Measurements from ENCODE around the gene HTN1.
"Not testable (repeated sequence)": the region's sequence is repeated elsewhere in the genome, so short reads cannot be mapped to it uniquely, and the experiment has no call there.

HTN1 gene

DNA sequence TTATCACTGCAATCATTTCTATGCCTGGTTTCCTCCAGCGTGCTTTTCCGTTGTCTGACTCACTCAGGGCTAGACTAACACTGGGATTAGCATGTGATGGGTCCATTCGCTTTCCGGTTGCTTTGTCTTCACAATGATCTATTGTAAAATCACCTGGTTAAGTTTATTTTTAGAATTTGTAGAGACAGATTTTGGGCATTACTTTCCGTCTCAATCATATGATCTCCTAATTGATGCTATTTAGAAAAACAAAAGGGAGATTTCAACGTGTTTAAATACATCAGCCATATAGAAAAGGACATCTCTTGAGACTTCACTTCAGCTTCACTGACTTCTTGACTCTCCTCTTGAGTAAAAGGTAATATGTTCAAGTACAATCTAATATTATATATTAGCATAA lies at the start of gene HTN1:
HTN1 (plus strand) TSS at position 301 of the 400 bp plus-strand sequence. CDS start 2,639 bp downstream, outside the sequence.
- DNase-seq (ENCODE audit: extremely low read depth in 1 of 2, low read depth in 1 of 2), result not testable (repeated sequence)

DNA sequence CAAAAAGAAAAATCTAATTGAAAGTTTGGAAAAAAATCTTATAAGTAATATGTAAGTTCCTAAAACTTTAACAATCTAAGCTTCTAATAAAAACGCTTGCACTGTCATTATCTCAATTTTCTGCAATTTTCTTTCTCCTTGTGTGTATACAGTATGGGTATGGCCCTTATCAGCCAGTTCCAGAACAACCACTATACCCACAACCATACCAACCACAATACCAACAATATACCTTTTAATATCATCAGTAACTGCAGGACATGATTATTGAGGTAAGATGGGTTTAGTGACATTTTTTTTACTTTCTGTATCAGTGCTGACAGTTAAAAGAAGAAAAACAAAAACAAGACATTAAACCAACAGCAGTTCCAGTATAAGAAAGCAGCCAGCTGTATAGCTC lies 49.5 kb upstream of the HTN1 start:
- no peak for DNase-seq (ENCODE audit: extremely low read depth in 1 of 2, low read depth in 1 of 2)

DNA sequence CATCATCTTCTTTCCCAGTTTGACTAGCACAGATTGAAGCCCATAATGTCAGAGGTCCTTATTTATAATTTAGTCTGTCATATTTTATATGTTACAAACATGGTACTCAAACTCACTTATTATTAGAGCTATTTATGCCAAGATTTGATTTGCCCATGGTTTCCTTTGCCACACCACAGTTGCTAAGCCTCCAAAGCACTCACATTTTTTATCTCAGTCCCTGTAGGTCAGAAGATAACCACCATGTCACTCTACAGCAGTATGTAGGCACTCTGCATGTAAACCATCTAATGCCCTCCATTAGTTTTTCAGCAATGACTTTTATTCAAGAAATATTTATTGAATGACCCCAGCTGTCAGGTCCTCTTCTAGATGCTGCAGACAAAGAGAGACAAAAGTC lies 47.7 kb upstream of the HTN1 start:
- DNase-seq (ENCODE audit: extremely low read depth in 1 of 2, low read depth in 1 of 2), result no peak

DNA sequence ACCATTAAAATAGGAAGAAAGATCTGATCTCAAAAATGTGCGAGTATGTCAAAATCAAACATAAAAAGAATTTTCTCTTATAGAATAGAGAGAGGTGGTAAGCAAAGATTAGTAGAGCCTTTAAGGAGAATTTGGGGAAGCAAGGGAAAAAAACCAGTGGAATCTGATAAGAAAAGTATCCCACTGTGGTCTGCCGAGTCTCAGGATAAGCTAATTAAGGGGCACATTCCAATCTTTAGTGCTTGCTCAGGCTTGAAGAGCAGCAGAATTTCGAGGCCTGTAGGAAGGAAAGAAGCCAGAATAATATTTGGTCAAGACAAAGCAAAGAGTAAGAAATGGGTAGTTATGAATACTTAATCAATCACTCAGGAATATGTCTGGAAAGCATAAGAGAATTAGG lies 41.5 kb upstream of the HTN1 start:
- no peak for DNase-seq (ENCODE audit: extremely low read depth in 1 of 2, low read depth in 1 of 2)

DNA sequence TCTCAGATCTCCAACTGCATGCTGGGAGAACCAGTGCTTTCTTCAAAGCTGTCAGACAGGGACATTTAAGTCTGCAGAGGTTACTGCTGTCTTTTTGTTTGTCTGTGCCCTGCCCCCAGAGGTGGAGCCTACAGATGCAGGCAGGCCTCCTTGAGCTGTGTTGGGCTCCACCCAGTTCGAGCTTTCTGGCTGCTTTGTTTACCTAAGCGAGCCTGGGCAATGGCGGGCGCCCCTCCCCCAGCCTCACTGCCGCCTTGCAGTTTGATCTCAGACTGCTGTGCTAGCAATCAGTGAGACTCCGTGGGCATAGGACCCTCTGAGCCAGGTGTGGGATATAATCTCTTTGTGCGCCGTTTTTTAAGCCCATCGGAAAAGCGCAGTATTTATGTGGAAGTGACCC lies 31.2 kb upstream of the HTN1 start:
- not testable (repeated sequence) for DNase-seq (ENCODE audit: extremely low read depth in 1 of 2, low read depth in 1 of 2)

DNA sequence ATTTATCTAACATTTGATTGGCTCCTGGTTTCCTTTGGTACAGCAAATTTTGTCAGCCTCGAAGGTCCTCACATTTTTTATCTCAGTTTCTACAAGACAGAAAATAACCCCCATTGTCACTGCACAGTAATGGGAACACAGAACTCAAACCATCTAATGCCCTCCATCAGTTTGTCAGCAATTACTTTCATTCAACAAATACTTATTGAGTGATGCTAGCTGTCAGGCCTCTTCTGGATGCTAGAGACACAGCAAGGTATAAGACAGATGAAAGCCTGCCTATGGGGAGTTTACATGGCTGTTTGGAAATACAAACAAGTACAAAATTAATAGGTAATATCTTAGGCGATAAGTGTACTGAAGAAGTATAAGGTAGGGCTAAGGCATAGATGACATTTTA lies 27.0 kb upstream of the HTN1 start:
- no peak for DNase-seq (ENCODE audit: extremely low read depth in 1 of 2, low read depth in 1 of 2)

DNA sequence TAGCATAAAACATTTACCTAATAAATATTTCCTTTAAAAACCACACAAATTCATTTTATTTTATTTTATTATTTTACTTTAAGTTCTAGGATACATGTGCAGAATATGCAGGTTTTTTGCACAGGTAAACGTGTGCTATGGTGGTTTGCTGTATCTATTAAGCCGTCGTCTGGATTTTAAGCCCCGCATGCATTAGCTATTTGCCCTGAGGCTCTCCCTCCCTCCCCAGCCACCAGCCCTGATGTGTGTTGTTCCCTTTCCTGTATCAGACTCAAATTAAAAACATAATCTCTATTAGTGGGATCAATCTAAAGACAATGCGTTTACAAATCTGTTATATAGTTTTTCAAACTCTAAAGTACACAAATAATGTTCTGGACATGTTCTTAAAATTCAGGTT lies 23.2 kb upstream of the HTN1 start:
- DNase-seq (ENCODE audit: extremely low read depth in 1 of 2, low read depth in 1 of 2), result no peak

DNA sequence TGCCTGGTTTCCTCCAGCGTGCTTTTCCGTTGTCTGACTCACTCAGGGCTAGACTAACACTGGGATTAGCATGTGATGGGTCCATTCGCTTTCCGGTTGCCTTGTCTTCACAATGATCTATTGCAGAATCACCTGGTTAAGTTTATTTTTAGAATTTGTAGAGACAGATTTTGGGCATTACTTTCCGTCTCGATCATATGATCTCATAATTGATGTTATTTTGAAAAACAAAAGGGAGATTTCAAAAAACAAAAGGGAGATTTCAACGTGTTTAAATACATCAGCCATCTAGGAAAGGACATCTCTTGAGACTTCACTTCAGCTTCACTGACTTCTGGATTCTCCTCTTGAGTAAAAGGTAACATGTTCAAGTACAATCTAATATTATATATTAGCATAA lies 22.1 kb upstream of the HTN1 start, which contains the start of gene HTN3:
HTN3 (plus strand) TSS at position 301 of the 400 bp plus-strand sequence. CDS start 2,282 bp downstream, outside the sequence.
- not testable (repeated sequence) for DNase-seq (ENCODE audit: extremely low read depth in 1 of 2, low read depth in 1 of 2)

DNA sequence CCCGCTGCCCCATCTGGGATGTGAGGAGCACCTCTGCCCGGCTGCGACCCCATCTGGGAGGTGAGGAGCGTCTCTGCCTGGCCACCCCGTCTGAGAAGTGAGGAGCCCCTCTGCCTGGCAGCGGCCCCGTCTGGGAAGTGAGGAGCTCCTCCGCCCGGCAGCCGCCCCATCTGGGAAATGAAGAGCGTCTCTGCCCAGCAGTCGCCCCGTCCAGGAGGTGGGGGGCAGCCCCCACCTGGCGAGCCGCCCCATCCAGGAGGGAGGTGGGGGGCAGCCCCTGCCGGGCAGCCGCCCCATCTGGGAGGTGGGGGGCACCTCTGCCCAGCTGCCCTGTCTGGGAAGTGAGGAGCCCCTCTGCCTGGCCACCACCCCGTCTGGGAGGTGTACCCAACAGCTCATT lies 12.7 kb upstream of the HTN1 start:
- not testable (repeated sequence) for DNase-seq (ENCODE audit: extremely low read depth in 1 of 2, low read depth in 1 of 2)

DNA sequence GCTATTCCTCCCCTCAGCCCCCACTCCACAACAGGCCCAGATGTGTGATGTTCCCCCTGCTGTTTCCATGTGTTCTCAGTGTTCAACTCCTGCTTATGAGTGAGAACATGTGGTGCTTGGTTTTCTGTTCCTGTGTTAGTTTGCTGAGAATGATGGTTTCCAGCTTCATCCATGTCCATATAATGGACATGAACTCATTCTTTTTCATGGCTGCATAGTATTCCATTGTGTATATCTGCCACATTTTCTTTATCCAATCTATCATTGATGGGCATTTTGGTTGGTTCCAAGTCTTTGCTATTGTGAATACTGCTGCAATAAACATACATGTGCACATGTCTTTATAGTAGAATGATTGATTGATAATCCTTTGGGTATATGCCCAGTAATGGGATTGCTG lies 10.3 kb upstream of the HTN1 start:
- not testable (repeated sequence) for DNase-seq (ENCODE audit: extremely low read depth in 1 of 2, low read depth in 1 of 2)

DNA sequence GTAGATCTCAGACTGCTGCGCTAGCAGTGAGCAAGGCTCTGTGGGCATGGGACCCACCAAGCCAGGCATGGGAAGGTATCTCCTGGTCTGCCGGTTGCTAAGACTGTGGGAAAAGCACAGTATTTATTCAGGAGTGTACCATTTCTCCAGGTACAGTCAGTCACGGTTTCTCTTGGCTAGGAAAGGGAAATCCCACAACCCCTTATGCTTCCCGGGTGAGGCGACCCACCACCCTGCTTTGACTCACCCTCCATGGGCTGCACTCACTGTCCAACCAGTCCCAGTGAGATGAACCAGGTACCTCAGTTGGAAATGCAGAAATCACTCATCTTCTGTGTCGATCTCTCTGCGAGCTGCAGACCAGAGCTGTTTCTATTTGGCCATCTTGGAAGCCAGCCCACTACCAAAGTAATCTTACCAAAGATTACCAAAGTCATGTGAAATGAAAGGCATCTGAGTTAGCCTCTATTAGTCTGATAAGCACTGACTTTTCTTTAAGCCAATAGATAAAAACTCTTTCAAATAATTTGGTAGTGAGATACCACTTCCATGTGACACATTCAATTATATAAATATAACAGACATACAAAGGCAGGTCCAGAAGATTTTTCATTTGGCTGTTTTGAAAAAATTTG lies 8.5 kb upstream of the HTN1 start:
- DNase-seq (ENCODE audit: extremely low read depth in 1 of 2, low read depth in 1 of 2), result no peak

DNA sequence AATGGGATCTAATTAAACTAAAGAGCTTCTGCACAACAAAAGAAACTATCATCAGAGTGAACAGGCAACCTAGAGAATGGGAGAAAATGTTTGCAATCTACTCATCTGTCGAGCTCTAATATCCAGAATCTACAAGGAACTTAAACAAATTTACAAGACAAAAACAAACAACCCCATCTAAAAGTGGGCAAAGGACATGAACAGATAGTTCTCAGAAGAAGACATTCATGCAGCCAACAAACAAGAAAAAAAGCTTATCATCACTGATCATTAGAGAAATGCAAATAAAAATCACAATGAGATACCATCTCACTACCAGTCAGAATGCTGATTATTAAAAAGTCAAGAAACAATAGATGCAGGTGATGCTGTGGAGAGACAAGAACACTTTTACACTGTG lies 6.3 kb downstream of the HTN1 start:
- not testable (repeated sequence) for DNase-seq (ENCODE audit: extremely low read depth in 1 of 2, low read depth in 1 of 2)

DNA sequence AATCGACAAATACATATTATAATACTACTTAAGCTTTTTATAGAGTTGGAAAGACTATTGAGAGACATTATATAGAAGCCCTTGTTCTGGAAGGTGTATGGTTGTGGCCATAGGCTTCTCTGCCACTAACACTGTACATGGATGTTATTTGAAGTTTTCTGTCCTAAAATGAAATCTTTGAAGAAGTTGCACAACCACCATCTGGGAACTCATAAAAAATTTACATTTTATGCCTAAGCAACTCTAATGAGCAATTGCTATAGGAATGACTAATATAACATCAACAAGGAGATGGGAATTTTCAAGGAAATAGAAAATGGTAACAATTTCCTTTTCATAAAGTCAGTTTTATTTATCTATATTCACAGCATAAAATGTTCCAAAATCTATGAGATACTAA lies 7.4 kb downstream of the HTN1 start:
- no peak for DNase-seq (ENCODE audit: extremely low read depth in 1 of 2, low read depth in 1 of 2)

DNA sequence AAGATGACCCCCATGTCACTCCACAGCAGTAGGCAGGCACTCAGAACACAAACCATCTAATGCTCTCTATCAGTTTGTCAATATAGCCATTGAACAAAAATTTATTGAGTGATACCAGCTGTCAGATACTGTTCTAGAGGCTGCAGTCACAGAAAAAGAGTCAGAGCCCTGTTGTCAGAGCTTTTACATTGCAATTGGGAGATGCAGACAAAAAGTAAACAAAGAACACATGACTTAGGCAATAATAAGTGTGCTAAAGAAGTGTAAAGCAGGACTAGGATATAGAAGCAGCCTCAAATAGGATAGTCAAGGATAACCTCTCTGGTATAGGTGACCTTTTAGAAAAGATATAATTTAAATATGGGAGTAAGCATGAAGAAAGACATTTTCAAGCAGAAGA lies 8.9 kb downstream of the HTN1 start:
- no peak for DNase-seq (ENCODE audit: extremely low read depth in 1 of 2, low read depth in 1 of 2)

DNA sequence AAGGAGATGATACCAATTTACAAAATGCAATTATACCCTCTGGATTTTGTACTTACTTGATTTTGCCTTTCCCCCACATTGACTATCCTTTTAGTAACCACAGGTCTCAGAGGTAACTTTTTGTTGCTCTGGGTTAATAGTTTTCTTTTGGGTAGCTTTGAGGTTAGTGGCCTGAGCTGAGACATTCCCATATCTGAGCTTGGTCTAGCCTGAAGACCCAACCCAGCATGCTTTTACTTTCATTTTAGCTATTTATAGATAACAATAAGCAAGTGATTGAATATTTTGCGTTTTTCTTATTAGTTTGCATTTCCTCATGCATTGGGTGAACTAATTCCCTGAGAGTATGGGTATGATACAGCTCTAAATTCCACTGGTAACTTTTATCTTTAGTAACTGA lies 11.8 kb downstream of the HTN1 start:
- DNase-seq (ENCODE audit: extremely low read depth in 1 of 2, low read depth in 1 of 2), result no peak

DNA sequence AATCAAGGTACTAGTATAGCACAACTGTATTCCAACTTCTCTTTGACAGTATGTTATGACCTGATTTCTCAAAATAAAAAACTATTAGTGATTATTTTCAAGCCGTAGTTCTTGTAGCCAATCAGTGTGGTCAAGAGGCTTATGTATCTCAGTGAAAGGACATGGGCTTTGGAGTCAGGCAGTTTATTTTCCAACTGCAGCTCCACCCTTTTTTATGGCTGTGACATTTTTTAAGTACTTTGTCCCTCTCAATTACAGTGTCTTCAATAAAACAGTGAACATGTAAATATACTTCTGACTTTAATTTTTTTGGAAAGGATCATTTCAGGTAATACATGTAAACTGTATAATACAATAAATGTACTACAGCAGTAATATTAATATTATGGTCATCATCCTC lies 30.0 kb downstream of the HTN1 start:
- DNase-seq (ENCODE audit: extremely low read depth in 1 of 2, low read depth in 1 of 2), result no peak

DNA sequence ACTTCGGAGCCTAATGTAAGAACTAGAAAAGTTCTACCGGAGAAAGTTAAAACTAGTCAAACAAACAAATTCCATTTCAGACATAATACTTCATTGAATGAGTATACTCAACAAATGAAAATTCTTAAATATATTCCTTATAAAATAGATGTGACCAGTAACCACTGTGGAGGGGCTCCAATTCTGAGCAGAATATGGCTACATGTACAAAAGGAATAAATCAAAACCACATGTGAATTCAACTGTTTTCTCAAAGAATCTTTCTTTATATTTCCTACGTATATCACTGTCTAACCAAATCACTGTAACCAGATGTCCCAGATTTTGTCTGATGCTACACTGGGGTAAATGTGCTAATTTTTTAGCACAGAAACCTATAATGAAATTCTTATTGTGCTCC lies 49.0 kb downstream of the HTN1 start:
- DNase-seq (ENCODE audit: extremely low read depth in 1 of 2, low read depth in 1 of 2), result no peak
